Stimulated activated CD8-positive, alpha-beta memory T cell treated with anti-CD3 and anti-CD28 coated beads, Interleukin-7, amount 100 ng/mL, for 4 hours (primary cell): Measurements from ENCODE around the gene FAM89A.

Source experiments
- DNase-seq, 2 donors: peaks; one replicate each; pipeline ENCODE4 v3.0.0-alpha.2; 2020; ENCODE audit warnings: low read depth in 2 of 2

Gene FAM89A

GRCh38 chr1:231040019-231040799 is at the start of gene FAM89A:
FAM89A (minus strand) TSS chr1:231040254; CDS start chr1:231040211, 43 bp downstream.
- DNase-seq: peak; percentile 46 to 67

DNA sequence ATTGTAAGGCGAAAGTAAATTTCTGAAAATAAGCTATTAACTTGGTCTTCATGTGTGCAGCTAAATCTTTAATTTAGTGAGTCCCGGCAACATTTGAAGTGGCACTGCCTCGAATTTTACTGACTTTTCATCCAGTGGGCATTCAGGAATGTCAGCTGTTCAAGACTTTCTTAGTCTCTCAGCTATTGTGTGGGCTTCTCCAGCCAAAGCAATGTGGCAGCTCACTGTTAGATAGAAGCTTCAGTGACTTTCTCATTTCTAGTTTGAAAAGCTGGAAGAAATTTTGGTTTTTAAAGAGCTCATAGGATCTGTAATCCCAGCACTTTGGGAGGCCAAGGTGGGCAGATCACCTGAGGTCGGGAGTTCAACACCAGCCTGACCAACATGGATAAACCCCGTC is 44.3 kb upstream of the FAM89A start:
- DNase-seq: no peak

GRCh38 chr1:231079163-231079562 is 39.1 kb upstream of the FAM89A start:
- DNase-seq: no peak

DNA sequence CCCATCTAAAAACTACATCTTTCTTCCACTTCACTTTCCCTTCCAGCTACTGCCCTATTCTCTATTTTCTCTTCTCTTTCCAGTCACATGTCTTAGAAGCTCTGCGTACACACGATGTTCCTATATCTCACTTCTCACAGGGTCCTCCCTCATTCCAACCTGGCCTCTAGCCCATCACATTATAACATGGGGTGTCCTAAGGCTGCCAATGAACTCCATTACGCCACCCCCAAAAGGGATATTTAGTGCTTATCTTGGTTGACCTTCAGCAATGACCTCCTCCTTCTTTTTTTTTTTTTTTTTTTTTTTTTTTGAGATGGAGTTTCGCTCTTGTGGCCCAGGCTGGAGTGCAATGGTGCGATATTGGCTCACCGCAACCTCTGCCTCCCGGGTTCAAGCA is 38.2 kb upstream of the FAM89A start:
- no peak for DNase-seq

GRCh38 chr1:231076802-231077201 is 36.7 kb upstream of the FAM89A start:
- no peak for DNase-seq

DNA sequence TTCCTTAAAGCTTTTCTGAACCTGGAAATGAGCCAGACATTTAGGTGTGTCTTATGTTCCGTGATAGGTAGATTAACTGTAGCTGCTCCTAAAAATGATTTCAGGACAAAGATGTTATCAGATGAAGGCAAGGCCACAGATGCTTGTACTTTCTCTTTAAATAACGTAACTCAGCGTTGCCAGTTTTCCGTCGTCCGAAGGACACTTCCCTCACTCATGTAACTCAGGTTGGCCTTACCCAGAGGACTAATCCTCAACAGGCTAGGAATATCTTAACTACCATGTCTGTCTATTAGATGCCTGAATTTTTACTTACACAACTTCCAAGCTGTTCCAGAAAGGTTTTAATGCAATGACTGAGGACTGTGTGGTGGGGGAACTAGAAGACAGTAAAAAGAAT is 35.4 kb upstream of the FAM89A start:
- DNase-seq: no peak

DNA sequence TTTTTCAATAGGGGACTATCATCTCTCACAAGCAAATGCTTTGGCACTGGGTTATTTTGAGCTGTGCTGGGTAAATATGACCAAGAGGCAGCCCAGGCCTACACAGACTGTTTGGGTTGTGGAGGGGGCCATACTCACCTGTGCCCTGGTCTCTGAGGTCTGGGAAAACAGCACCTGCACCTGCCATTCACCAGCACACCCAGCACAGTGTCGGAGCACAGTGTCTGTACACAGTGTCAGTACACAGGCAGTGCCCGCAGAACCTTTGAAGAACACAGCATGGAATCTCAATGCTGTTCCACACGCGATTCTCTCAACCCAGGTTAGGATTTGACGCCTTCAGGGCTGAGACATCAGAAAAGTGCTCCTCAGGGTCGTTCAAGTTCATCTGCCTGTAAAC is 35.0 kb upstream of the FAM89A start:
- DNase-seq: no peak

- DNase-seq: no peak
These were observed 34.0 kb upstream of the FAM89A start for GRCh38 chr1:231074046-231074445.

GRCh38 chr1:231073331-231073730 is 33.3 kb upstream of the FAM89A start:
- DNase-seq: no peak

DNA sequence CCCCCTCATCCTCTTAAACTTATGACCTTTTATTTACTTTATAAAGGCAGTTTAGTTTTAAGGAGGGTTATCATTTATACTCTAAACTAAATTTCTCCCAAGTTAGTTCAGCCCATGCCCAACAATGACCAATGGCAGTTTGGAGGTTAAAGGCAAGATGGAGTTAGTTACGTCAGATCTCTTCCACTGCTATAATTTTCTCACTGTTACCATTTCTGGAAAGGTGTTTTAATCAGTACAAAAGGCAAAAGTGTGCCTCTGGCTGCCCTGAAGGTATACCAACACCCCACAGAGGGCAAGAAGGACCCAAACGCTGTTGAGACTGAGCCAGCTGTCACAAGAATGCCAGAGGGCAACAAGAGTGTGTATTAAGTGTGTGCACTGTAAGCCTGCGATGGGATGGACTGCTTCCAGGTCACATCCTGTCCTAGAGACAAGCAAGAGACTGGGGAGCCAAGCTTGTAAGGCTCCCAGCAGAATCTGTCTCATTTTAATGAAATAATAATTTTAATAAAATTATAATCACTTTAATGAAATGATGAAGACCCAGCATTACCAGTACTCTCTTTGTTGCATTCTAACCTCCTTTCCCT is 32.5 kb upstream of the FAM89A start:
- DNase-seq: no peak

- no peak for DNase-seq
These were observed 32.0 kb upstream of the FAM89A start for GRCh38 chr1:231072041-231072440.

DNA sequence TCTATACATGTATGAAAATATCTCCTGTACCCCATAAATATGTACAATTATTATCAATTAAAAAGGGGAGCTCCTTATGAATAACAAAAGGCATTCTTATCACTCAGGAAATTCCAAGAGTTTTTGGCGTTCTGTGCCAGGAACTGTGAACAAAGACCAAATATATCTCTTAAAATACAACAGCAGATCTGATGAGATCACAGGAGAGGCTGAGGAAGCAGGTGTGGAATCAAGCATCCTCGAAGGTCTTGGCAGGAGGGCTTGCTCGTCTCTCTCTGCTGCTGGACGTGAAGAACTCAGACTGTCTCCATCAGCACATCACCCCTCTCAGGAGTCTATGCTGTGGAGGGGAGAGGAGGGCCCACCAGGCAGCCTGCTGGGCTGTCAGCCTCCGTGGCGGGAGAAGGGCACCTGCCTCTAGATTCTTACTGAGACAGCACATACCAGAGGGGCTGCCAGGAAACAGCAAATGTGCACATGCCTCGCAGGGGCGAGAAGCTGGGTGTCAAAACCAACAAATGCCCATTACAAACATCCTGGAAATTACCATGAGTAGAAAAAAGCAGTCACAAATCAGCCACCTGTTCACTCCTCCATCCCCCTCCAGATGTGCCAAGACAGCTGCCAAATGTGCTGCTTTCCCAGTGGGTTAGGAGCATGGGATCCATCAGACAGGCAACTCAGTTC is 30.8 kb upstream of the FAM89A start:
- DNase-seq: no peak

DNA sequence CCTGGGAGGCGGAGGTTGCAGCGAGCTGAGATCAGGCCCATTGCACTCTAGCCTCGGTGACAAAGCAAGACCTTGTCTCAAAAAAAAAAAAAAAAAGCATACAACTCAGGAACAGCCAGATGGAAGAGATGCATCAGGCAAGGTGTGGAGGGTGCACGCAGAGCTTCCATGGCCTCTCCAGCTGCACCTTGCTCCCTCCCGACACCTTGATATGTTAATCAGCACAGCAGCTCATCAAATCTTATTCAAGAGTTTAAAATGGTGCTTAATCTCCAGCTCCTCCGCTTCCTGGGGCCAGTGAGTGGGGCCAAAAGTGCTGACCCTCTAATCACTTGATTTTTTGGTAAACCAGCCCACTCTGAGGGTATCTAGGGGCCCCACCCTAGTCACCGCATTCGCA is 29.3 kb upstream of the FAM89A start:
- no peak for DNase-seq

DNA sequence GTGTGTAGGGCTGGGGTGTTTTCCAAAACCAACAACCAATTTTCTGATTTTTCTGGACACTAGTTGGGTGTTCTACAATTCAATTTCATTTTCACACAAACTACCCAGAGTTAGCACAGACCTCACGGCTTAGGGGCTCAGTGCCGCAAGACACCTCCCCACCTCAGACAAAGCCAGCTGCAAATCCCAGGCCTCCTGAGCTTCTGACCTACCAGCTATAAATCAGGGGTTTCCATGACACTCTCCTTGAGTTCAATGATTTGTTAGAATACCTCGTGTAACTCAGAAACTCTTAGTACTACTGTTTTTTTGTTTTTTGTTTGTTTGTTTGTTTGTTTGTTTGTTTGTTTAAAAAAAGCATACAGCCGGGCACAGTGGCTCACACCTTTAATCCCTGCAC is 28.7 kb upstream of the FAM89A start:
- DNase-seq: no peak

DNA sequence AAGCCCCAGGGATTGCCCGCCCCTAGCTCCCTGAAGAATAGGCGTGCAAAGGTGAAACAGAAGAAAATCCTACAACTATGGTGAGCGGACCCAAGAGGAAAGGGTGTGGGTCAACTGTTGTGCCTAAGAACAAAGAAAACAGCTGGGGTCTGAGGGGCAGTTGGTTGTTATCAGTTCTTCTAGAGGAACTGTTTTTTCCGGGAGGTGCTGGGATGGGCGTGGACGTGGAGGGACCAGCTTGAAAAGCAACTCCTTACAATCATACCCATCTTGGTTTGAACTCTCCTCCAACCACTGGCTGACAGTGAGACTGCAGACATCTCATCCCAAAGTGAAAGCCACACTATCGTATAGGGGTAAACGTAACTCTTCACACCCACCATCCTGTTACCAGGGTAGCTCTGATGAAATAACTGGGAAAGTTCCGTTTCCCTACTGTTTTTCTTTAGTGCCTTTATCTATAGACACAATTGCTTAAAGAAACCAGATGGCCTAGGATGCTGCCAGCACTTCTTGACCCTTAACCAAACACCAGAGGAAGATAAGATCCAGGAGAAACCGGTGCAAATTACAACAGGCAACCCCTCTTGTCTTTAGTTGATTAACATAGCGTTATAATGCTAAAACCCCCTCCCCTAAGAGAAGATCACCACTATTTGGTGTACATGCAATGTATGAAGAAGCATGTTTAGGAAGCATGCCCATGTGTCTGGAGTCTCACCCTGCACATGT is 25.6 kb upstream of the FAM89A start:
- no peak for DNase-seq

DNA sequence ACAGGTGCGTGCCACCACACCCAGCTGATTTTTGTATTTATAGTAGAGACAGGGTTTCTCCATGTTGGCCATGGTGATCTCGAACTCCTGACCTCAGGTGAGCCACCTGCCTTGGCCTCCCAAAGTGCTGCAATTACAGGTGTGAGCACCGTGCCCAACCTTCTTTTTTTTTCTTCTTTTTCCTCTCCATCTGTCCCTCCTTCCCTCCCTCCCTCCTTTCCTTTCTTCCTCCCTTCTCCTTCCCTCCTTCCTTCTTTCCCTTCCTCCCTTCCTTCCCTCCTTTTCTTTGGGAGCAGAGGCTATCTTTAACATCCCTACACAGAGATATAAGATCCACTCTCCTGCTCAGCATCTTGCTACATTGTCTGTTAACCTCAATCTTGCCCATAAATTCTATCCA is 24.4 kb upstream of the FAM89A start:
- DNase-seq: no peak

DNA sequence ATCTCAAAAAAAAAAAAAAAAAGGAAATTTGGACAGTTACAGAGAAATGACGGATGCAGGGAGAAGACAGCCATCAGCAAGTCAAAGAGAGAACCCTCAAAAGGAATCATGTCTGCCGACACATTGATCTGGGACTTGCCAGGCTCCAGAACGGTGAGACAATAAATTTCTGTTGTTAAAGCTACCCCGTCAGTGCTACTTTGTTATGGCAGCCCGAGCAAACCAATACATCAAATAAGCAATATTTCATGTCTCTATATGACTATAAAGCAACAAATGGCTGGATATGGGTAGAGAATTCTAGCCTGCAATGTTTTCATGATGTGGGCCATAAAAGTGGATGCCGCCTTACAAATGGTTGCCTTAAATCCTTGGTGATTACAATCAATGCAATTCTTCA is 23.3 kb upstream of the FAM89A start:
- DNase-seq: no peak

- no peak for DNase-seq
These were observed 22.6 kb upstream of the FAM89A start for GRCh38 chr1:231062500-231063270.

DNA sequence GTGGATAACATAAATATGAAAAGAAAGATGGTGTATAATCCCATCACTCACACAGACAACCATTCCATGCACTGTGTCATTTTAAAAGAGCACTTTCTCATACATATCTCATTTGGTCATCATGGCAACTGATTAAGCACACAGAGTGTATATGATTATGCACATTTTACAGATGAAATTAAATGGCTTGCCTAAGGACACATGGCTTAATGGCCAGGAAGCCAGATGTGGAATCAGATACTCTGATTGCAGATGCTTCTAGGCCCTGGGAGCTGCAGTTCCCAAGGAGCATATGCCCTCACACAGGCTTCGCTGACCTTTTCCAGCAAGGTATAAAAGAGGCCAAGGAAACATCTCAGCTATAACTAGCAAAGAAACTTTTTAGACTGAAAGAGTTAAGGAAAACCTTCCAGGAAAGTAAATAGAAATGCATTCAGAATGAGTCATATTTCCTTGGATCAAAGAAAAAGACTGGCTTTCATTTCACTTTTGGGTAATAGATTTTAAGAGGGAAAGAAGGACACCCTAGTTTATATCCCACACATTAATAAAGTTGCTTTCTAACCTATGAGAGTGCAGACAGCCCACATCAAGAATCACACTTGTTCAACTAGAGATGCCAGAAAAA is 19.6 kb upstream of the FAM89A start:
- no peak for DNase-seq

- DNase-seq: no peak
These were observed 18.5 kb upstream of the FAM89A start for GRCh38 chr1:231058416-231059109.

DNA sequence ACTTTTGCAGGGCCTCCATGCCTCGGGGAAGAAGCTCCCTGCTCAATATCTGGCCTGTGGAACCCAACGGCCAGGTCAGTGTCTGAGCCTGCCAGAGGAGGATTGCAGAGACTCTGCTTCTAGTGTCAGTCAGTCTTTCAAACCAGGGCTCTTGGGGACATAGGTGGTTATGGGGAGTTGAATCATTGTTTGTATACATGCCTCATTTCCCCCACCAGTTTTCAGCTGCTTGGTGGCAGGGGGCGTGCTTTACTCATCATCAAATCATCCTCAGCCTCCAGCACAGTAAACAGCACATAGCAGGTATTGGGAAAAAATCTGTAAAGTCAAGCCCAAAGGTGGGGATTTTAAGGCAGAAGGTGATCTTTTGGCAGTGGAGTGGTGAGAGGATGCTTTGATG is 17.4 kb upstream of the FAM89A start:
- no peak for DNase-seq
